ENCODE data around the gene PHACTR3.

Gene PHACTR3

GRCh38 chr20:59823030-59823423 lies 218.7 kb downstream of the PHACTR3 start:
- TF ChIP-seq CREB1 (IDR thresholded peaks at IDR 0.05; ENCODE audit: low read depth) (no peak), CEBPB (IDR thresholded peaks at IDR 0.05) (no peak), EP300 (IDR thresholded peaks at IDR 0.05; ENCODE audit: borderline replicate concordance) (no peak), EGR1 (IDR thresholded peaks at IDR 0.05) (no peak), TCF12 (IDR thresholded peaks at IDR 0.05; ENCODE audit: low read depth) (no peak), TAF1 (IDR thresholded peaks at IDR 0.05; ENCODE audit: low read depth) (no peak), NFIC (IDR thresholded peaks at IDR 0.05) (no peak), YY1 (IDR thresholded peaks at IDR 0.05; ENCODE audit: low read depth) (no peak), FOXM1 (IDR thresholded peaks at IDR 0.05; ENCODE audit: borderline replicate concordance, low read depth) (no peak)
- TF ChIP-seq, protein P1, sequence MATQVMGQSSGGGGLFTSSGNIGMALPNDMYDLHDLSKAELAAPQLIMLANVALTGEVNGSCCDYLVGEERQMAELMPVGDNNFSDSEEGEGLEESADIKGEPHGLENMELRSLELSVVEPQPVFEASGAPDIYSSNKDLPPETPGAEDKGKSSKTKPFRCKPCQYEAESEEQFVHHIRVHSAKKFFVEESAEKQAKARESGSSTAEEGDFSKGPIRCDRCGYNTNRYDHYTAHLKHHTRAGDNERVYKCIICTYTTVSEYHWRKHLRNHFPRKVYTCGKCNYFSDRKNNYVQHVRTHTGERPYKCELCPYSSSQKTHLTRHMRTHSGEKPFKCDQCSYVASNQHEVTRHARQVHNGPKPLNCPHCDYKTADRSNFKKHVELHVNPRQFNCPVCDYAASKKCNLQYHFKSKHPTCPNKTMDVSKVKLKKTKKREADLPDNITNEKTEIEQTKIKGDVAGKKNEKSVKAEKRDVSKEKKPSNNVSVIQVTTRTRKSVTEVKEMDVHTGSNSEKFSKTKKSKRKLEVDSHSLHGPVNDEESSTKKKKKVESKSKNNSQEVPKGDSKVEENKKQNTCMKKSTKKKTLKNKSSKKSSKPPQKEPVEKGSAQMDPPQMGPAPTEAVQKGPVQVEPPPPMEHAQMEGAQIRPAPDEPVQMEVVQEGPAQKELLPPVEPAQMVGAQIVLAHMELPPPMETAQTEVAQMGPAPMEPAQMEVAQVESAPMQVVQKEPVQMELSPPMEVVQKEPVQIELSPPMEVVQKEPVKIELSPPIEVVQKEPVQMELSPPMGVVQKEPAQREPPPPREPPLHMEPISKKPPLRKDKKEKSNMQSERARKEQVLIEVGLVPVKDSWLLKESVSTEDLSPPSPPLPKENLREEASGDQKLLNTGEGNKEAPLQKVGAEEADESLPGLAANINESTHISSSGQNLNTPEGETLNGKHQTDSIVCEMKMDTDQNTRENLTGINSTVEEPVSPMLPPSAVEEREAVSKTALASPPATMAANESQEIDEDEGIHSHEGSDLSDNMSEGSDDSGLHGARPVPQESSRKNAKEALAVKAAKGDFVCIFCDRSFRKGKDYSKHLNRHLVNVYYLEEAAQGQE (IDR thresholded peaks at IDR 0.05; ENCODE audit: low read depth) = no peak
- TF ChIP-seq, protein P2, sequence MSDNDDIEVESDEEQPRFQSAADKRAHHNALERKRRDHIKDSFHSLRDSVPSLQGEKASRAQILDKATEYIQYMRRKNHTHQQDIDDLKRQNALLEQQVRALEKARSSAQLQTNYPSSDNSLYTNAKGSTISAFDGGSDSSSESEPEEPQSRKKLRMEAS (IDR thresholded peaks at IDR 0.05) = no peak

DNA sequence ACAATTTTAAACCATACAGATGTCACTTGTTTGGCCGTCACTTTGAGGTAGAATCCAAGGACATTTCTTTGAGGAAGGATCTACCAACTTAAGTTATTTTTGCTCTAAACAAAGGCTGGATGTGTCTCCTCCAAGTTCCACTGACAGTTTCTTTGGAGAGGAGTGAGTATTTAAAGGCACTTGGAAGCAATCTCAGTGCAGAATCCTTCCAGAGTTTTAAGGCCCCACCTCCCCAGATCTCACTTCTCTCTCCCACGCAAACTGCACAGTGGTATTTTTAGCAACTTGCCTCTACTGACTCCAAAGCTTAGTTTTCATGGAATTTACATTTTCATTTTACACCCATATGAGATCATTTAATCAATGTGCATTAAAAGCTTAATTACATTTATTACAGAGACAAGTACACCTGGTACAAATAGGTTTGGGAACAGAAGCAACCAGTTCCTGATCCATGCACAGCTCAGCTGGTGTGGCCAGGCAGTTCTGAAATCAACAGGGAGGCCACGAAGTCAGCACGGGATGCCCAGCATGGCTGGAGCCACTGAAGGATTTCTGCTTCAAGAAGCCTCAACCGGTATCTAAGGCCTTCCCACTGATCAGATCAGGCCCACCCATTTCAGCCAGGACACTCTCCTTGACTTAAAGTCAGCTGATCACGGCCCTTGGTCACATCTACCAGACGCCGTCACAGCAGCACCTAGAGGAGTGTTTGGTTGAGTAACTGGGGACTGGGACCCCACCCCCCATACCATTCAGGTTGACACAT lies 219.3 kb downstream of the PHACTR3 start:
- TF ChIP-seq CREB1 (IDR thresholded peaks at IDR 0.05; ENCODE audit: low read depth) (no peak), YY1 (IDR thresholded peaks at IDR 0.05; ENCODE audit: low read depth) (no peak), ZBTB7A (IDR thresholded peaks at IDR 0.05; ENCODE audit: low read depth) (no peak), TEAD4 (IDR thresholded peaks at IDR 0.05) (no peak), EGR1 (IDR thresholded peaks at IDR 0.05) (no peak), TCF12 (IDR thresholded peaks at IDR 0.05; ENCODE audit: low read depth) (no peak), NFIC (IDR thresholded peaks at IDR 0.05) (no peak), RAD21 (IDR thresholded peaks at IDR 0.05; ENCODE audit: low read depth) (no peak), TAF1 (IDR thresholded peaks at IDR 0.05; ENCODE audit: low read depth) (no peak), FOXM1 (IDR thresholded peaks at IDR 0.05; ENCODE audit: borderline replicate concordance, low read depth) (no peak), EP300 (IDR thresholded peaks at IDR 0.05; ENCODE audit: borderline replicate concordance) (no peak), CEBPB (IDR thresholded peaks at IDR 0.05) (no peak)
- TF ChIP-seq, protein P3, sequence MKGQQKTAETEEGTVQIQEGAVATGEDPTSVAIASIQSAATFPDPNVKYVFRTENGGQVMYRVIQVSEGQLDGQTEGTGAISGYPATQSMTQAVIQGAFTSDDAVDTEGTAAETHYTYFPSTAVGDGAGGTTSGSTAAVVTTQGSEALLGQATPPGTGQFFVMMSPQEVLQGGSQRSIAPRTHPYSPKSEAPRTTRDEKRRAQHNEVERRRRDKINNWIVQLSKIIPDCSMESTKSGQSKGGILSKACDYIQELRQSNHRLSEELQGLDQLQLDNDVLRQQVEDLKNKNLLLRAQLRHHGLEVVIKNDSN (IDR thresholded peaks at IDR 0.05) = no peak
- TF ChIP-seq, protein P2 (IDR thresholded peaks at IDR 0.05) = no peak
- TF ChIP-seq, protein P1 (IDR thresholded peaks at IDR 0.05; ENCODE audit: low read depth) = no peak

DNA sequence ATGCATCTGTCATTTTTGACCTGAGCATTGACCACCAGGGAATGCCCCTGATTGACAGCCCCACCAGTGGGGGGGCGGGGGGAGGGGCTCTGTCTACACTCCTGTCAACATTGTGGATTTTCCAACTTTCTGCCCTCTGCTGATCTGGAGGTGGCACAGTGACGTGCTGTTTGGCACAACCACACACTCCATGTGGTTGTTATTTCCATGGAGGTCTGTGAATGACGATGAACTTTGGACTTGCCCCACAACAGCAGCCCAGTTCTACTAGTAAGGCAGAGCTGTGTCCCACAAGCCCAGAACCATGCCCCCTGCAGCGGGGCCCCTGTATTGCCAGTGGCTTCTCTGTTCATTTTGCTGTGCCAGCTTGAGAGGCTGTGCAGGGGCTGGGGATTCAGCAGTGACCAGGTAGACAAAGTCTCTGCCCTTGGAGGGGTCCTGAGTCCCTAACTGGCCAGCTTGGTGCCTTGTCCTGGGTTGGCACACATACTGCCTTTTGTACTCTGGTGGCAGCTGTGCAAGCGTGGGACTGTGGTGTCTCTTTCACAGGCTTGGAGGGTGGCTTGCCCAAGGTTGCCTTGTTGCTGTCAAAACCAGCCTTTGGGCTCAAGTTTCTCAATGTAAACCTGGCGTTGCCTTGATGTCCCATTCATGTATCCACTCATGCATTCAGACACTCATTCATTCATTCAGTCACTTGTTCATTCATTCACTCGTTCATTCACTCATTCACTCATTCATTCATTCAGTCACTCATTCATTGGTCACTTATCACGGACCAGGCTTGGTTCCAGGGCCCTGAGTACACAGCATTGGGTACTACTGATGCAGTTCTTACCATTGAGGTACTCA lies 220.6 kb downstream of the PHACTR3 start:
- TF ChIP-seq CEBPB (IDR thresholded peaks at IDR 0.05) (no peak), YY1 (IDR thresholded peaks at IDR 0.05; ENCODE audit: low read depth) (no peak), EP300 (IDR thresholded peaks at IDR 0.05; ENCODE audit: borderline replicate concordance) (no peak)
- TF ChIP-seq, protein P2 (IDR thresholded peaks at IDR 0.05) = no peak

DNA sequence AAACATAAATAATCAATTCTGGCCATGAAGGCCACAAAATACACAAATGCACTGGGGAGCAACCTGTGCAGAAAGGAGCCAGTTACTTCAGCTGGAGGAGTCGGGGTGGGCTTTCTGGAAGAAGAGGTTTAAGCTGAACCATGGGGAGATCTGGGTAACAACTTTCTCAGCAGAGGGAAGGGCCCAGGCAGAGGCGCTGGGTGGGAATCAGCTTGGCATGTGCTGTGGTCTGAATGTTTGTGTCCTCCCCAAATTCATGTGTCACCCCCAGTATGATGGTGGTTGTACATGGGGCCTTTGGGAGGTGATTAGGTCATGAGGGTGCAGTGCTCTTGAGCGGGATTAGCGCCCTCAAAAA lies 221.2 kb downstream of the PHACTR3 start:
- TF ChIP-seq NFIC (IDR thresholded peaks at IDR 0.05) = no peak
- no peak for TF ChIP-seq ZBTB7A (IDR thresholded peaks at IDR 0.05; ENCODE audit: low read depth)
- TF ChIP-seq YY1 (IDR thresholded peaks at IDR 0.05; ENCODE audit: low read depth) = no peak
- no peak for TF ChIP-seq TEAD4 (IDR thresholded peaks at IDR 0.05)
- no peak for TF ChIP-seq EGR1 (IDR thresholded peaks at IDR 0.05)
- TF ChIP-seq, protein P1 (IDR thresholded peaks at IDR 0.05; ENCODE audit: low read depth) = no peak
- no peak for TF ChIP-seq FOXM1 (IDR thresholded peaks at IDR 0.05; ENCODE audit: borderline replicate concordance, low read depth)
- TF ChIP-seq, protein P2 (IDR thresholded peaks at IDR 0.05) = no peak
- TF ChIP-seq, protein P3 (IDR thresholded peaks at IDR 0.05) = no peak
- no peak for TF ChIP-seq TCF12 (IDR thresholded peaks at IDR 0.05; ENCODE audit: low read depth)
- TF ChIP-seq TAF1 (IDR thresholded peaks at IDR 0.05; ENCODE audit: low read depth) = no peak
- no peak for TF ChIP-seq CREB1 (IDR thresholded peaks at IDR 0.05; ENCODE audit: low read depth)
- no peak for TF ChIP-seq RAD21 (IDR thresholded peaks at IDR 0.05; ENCODE audit: low read depth)

Data from Ishikawa (cell line).